Fibroblast of mammary gland (primary cell): ENCODE data around the gene PPP1CB.
A peak's percentile ranks its signal among the peaks of the same experiment; 100 is the strongest.

ENCODE experiments used
- DNase-seq: peaks from one replicate; pipeline ENCODE4 v3.0.0-alpha.2; 2010; ENCODE audit warnings: low read depth
- H3K4me3 ChIP-seq: 2 replicates; pipeline ENCODE4 v1.5.1; 2011; ENCODE audit warnings: low read depth, mild to moderate bottlenecking, low read length, moderate library complexity; ENCODE audit not compliant: control insufficient read depth
- TF ChIP-seq, protein P1 (sequence below): conservative IDR thresholded peaks from 2 replicates; pipeline ENCODE4 v1.5.1; 2011; ENCODE audit warnings: low read depth, low read length, inconsistent platforms; ENCODE audit not compliant: control insufficient read depth, insufficient read depth

Gene PPP1CB

DNA sequence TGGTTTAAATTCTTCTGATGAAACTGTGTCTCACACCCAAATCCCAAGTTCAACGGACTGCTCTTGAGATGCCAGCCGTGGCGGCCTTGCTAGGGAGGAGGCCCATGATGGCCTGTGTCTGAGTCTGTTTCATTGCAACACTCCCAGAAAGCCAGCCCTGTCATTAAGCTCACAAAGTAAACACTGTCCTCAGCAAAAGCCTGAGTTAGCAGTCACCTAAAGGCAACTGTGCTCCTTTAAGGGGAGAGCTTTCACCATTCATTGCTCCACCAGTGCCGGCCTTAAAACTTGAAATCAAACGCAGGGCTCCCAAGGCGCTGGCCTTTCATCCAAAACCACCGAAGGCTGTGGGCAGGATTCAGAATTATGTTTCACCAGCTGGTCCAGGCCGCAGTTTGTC lies 42.5 kb upstream of the PPP1CB start:
- no peak overlapping the region for H3K4me3 ChIP-seq
- DNase-seq: no peak
- TF ChIP-seq, protein P1, sequence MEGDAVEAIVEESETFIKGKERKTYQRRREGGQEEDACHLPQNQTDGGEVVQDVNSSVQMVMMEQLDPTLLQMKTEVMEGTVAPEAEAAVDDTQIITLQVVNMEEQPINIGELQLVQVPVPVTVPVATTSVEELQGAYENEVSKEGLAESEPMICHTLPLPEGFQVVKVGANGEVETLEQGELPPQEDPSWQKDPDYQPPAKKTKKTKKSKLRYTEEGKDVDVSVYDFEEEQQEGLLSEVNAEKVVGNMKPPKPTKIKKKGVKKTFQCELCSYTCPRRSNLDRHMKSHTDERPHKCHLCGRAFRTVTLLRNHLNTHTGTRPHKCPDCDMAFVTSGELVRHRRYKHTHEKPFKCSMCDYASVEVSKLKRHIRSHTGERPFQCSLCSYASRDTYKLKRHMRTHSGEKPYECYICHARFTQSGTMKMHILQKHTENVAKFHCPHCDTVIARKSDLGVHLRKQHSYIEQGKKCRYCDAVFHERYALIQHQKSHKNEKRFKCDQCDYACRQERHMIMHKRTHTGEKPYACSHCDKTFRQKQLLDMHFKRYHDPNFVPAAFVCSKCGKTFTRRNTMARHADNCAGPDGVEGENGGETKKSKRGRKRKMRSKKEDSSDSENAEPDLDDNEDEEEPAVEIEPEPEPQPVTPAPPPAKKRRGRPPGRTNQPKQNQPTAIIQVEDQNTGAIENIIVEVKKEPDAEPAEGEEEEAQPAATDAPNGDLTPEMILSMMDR: no peak

DNA sequence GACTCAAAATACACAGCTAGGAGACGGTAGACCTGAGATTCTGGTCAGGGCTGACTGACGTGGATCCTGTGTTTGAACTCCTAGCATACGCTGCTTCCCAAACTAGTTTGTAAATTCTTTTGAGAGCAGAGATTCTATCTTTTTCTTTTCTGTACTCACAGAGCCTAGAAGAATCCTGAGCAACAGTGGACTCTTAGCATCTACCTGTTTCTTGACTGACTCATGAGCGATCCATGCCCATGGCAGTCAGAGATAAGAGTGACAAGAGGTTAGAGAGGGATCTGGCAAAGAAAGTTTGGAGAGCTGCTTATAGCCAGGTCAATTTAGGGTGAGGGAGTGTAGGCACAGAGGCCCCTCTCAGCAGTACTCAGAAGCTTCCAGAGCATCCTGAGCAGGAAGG lies 41.1 kb upstream of the PPP1CB start:
- no peak overlapping the region for H3K4me3 ChIP-seq
- TF ChIP-seq, protein P1: no peak
- DNase-seq: no peak

DNA sequence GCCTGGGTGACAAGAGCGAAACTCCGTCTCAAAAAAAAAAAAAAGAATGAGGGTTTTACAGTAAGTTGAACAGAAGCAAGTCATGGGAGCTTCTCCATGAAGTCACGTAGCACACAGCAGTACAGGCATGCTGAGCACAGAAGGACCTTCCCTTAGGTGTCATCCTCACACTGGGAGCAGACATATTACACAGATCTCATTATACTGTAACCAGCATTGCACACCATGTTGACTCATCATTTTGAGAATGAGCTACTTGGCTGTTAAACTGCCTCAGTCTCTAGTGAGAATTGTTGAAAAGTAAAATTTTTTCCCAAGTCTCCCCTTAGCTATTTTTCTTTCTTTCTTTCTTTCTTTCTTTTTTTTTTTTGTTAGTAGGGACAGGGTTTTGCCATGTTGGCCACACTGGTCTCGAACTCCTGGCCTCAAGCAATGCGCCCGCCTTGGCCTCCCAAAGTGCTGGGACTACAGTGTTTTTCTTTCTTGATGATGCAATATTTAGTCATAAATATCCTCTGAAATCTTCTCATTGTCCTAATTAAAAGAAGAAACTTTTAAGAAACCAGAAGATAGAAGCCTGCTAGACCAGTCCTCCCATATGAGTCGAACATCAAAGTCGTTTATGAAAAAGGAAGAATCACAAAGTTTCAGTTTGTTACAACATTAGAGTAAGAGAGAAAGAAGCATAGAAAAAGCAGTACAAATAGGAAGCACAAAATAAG lies 37.9 kb upstream of the PPP1CB start:
- no peak overlapping the region for H3K4me3 ChIP-seq
- peak; percentile 72 for DNase-seq
- TF ChIP-seq, protein P1: no peak

DNA sequence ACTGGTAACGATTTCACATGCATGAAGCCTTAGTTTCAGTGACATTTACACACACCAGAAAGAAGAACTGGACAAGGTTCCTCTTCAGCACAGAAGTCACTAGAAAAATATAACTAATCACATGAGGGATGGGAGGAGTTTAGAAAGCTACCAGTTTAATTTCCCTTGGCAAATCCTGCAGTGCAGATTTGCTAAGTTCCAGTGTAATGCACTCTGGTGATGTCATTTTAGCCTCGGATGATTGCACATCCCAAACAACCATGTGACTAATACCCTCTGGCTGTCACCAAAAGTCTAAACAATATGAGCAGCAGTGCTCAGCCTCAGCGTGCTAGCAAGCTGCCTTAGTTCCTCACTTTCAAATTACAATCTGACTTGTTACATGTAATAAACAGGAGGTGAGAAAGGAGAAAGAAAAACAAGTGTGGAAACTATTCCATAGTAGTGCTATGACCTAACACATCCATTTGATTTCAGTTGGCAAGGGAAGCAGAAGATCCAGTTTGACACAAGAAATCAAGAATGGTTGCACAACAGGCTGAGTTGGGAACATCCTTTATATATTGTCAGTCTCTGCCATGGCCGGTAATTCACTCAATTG lies 35.3 kb upstream of the PPP1CB start:
- TF ChIP-seq, protein P1: no peak
- DNase-seq: peak; percentile 98
- H3K4me3 ChIP-seq: no peak overlapping the region

DNA sequence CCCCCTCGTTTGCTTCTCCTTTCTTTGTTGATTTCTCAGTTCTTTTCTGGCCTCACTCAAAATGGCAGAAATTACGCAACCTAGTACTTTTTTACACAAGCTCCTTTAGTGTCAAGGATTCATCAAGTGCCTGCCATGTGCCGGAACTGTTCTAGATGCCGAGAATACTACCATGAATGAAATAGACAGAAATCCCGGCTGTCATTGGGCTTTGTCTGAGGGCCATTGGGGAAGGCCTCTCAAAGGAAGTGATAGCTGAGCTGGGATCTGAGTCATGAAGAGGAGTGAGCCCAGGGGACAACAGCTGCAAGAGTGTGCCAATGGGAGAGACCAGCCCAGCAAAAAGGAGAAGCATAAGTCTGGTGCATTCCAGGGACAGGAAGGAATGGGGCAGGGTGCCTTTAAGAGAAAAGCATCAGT lies 34.3 kb upstream of the PPP1CB start:
- H3K4me3 ChIP-seq: no peak overlapping the region
- TF ChIP-seq, protein P1: no peak
- peak; percentile 91 for DNase-seq

- no peak for DNase-seq
- no peak overlapping the region for H3K4me3 ChIP-seq
- TF ChIP-seq, protein P1: no peak
Measured at GRCh38 chr2:28720345-28720744, 31.3 kb upstream of the PPP1CB start.
